ENCODE measurements around the gene KIF6.

Gene KIF6

DNA sequence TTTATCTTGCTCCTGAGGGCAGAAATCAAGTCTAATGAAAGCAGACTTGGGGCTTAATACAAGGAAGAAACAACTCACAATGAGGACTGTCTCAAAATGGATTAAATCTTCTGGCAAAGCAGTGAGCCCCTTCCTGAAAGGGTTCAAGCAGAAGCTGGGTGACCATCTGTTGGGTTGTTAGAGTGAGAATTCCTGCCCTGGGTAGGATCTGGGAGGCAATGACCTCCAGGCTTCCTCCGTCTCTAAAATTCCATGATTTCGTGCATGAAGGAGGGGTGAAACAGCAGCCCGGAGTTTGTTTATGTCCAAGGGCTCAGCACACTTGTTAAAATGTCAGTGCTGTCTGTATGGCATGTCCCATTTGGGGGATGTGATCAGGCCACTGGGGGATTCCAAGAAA lies 338.7 kb downstream of the KIF6 start:
- DNase-seq (ENCODE audit: low read depth in 2 of 2) = no peak

- no peak for DNase-seq (ENCODE audit: low read depth in 2 of 2)
These were observed 343.6 kb downstream of the KIF6 start for GRCh38 chr6:39381550-39382140.

DNA sequence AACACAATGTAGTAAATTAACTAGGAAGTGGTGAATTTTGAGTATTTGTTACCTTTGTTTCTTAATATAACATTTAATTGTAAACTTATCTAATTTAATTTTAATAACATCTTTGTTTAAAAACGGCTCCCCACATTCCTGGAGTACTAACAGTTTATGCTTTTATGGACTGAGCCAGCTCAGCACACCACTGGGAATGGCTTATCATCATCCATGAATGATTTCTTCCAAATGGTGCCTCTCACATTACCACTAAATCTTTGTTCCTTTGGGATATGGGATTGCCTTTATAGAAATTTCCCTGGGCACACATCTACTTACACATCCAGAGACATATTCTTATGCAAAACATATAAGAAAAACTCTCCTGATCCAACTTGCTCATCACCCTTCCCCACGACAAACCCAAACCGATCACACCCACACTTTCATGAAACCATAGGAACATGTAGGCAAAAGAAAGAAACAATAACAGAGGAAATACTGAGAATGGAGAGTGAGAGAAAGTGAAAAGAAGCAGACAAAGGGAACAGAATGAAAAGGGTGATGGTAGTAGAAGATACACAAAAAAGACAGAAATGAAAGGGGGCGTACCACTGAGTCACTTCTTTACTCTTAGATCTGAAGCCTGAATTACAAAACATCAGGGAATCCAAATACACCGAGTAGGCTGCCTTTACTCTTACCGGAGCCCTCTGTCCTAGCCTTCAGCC lies 344.2 kb downstream of the KIF6 start:
- DNase-seq (ENCODE audit: low read depth in 2 of 2) = no peak

- no peak for DNase-seq (ENCODE audit: low read depth in 2 of 2)
These were observed 346.2 kb downstream of the KIF6 start for GRCh38 chr6:39378960-39379425.

- DNase-seq (ENCODE audit: low read depth in 2 of 2) = no peak
These were observed 346.8 kb downstream of the KIF6 start for GRCh38 chr6:39378175-39378959.

DNA sequence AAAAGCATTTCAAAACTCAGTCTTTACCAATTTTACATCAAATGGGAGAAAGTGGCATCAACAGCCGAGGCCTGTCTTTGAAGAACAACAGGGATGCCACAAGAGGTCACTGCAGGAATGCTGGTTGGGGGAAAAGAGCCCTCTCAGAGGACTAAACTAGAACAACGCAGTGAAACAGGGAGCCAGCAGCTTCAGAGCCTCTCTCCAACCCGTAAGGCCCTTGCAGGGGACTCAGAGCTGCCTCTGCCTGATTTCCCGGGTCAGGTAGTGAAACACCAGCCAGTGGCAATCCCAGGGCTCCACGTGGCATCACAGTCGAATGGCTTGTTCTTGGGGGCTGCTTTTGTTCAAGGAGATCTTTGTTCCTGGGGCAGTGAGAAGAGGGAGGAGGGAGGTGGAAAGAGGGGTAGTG lies 347.7 kb downstream of the KIF6 start:
- DNase-seq (ENCODE audit: low read depth in 2 of 2) = no peak

- DNase-seq (ENCODE audit: low read depth in 2 of 2) = no peak
These were observed 349.8 kb downstream of the KIF6 start for GRCh38 chr6:39375405-39375804.

DNA sequence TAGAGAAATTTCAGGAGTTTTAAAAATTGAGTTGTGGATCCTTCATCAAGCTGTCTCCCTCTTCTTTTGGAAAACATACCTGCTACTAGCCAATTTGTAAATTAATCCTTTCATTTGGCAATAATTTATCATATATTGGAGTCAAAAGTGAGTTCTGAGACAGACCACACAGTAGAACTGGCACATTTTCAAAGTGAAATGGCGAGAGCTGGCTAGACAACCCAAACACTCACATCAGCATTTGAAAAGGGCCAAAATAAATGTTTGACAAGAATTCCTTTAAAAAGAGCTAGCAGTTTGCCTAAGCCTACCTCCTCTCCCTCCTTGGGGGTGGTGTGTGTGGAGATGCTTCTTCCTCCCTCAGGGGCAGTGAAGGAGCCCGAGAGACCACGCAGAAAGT lies 354.8 kb downstream of the KIF6 start:
- DNase-seq (ENCODE audit: low read depth in 2 of 2) = no peak

- no peak for DNase-seq (ENCODE audit: low read depth in 2 of 2)
These were observed 355.2 kb downstream of the KIF6 start for GRCh38 chr6:39369987-39370386.

GRCh38 chr6:39367700-39368099 lies 357.5 kb downstream of the KIF6 start:
- no peak for DNase-seq (ENCODE audit: low read depth in 2 of 2)

DNA sequence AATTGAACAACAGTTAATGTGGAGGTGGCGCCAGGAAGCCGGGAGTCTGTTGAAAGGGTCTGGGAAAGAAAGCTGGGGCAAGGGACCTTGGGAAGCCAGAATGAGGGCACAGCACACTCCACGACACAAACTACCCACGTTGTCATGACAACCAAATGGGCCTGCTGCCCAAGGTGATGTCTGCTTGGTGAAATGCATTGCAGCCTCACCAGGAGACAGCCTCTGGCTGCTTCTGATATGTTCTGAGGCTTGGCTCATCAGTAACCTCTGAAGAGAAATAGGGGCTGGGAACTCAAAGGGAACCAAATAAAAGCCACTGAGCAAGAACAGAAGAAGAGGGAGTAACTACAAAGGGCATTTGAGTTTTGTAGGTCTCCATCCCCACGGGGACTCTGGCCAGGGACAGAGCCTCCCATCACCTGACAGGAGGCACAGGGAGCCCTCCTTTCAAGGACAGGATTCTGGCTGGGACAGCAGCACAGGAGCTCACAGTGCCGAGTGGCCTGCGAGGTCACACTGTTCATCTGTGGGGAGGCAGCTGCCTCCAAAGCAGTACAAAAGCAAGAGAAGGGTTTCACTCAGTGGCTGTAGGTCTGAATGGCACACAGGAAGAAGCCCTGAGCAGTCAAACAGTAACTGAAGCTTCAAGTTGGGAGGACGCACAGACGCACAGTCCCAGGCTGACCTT lies 358.1 kb downstream of the KIF6 start:
- no peak for DNase-seq (ENCODE audit: low read depth in 2 of 2)

DNA sequence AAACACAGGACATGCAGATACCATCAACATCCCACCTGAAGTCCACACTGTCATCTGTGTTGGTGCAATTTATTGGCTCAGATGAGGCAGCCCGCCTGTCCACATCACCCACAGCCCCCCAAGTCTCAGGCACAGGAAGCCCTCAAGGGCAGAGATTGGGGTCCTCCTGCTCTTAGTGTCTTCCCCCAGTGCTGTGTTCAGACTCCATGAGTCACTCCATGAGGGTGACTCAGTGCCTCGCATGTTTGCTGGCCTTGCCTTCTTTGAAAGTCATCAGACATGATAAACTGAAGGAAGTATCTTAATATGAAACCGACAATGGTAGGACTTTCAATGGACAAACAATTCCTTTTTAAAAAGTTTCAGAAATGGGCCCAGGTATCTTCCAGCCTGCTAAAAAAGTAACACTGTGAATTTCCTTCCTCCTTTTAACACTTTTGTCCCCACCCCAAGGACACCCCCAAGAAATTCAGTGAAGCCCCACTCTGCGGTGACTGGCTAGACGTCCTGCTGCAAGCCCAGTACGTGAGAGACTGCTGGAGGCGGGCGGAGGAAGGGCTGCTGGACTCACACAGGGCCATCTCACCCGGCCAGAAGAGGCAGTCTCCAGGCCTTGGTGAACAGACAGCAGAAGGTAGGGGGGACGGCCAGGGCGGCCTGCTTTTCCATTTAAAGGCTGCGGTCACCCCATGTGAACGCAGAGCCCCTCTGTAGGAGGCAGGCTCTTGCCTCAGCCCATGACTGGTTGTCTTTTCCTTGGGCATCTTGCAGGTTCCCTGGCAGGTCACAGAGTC lies 359.7 kb downstream of the KIF6 start:
- DNase-seq (ENCODE audit: low read depth in 2 of 2) = no peak

DNA sequence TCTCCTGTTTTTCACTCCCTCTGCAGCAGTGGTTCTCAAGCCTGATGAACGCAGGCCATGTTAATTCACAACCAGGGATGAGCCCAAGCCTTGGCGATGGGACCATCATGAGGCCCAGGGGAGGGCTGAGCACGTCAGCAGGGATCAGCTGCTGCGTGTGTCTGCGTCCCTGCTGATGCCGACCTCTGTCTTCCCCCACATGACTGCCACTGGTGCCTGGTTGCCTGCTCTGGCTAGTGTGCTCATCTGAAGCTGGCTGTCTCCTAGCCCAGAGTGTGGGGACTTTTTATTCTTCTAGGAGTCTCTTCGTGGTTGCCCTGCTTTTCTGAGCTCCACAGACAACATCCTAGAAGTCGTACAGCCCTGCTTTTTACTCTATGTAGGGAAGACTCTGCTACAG lies 361.9 kb downstream of the KIF6 start:
- no peak for DNase-seq (ENCODE audit: low read depth in 2 of 2)

DNA sequence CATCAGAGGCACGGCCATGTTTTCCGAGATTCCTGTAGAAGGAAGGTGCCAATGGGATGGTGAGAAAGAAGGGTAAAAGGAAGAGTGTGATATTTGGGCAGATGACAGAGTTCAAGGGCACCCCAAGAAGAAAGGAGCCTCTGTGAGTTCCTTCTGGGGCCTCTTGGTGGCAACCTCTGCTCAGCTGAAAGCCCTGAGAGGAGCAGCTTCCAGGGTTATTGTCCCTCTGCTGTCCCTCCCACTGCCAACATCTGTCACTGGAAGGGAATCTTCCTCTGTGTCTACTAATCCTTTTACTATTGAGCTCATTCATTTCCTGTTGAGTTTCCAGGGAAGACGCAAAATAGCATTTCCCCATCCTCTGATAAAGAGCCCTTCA lies 362.7 kb downstream of the KIF6 start:
- no peak for DNase-seq (ENCODE audit: low read depth in 2 of 2)

DNA sequence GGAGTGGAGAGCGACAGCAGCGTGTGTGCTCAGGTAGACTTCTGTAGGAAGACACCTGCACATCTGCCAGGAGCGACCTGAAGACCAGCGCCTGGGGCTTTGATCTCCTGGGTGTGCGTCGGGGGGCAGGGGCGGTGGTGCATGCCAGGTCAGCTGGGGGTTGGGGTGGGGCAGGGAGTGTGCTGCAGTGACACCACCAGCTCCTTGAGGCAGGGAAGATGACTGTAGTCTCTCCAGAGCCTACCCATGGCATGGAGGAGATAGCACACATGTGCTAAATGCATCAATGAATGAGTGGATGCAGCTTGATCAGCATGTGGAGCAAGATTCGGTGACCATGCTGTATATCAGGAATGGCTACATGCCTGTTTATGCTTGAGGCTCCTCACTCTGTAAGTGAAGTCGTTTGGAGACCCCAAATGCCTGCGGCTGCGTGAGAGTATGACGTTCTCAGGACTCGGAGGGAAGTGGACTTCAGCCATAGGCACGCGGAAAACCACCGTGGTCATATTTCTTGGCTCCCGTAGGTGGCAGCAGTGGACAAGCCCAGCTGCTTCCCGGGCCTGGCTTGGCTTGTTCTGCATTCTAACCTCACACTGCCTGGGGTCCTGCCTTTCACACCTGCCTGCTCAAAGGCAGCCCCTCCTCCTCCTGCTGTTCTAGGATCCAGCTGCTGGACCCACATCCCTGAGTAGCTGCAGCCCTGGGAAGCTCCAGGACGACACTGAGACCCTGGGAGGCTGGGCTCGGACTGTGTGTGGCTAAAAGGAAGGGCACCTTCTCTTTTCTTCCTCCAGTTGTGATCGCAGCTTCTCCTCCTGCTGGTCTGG lies 363.3 kb downstream of the KIF6 start:
- peak; percentile 18 to 42 for DNase-seq (ENCODE audit: low read depth in 2 of 2)

DNA sequence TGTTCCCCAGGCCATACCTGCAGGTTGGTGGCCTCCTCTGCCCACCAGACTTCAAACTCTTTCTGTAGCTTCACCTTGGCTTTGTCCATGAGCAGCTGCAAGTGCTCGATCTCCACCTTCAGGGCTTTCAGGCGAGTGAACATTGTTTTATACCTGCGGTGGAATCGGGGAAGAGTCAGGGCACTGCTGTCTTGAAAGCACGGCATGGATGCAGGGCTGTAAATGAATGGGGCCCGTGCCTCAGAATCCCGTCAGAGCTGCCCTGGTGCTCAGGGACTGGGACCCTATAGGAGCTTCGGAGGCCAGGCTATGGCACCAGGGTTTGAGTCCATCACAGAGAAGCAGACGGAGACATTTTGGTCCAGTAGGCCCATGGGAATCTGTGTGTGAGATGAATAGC lies 364.8 kb downstream of the KIF6 start:
- no peak for DNase-seq (ENCODE audit: low read depth in 2 of 2)

GRCh38 chr6:39357998-39358686 lies 367.1 kb downstream of the KIF6 start:
- no peak for DNase-seq (ENCODE audit: low read depth in 2 of 2)

DNA sequence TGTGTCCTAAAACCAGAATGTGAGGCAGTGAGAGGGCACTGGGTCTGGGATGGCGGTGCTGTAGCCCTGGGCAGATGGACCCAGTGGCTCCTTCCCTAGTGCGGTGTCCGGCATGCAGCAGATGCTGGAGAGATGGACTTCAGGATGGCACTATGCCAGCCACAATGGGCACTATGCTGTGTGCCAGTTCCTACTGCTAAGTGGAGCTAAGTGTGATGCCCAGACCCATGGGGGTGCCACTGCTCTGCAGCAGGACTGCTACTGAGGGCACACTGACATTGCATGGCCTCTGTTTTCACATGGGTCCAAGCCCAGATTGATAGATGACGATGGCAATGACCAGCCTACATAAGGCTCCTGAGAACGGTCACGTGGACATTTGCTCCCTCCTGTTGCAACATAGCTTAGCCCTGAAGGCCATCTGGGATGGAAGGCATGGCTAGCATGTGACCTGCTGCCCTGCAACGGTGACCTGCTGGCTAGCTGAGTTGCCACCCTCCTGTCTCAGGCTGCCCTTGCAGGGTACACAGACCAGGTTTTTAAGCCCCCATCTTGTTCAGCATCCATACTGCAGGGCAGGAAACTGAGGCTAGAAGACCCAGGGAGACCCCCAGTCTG lies 371.4 kb downstream of the KIF6 start:
- no peak for DNase-seq (ENCODE audit: low read depth in 2 of 2)

- no peak for DNase-seq (ENCODE audit: low read depth in 2 of 2)
These were observed 374.3 kb downstream of the KIF6 start for GRCh38 chr6:39350723-39351505.

All from stimulated activated CD4-positive, alpha-beta T cell treated with anti-CD3 and anti-CD28 coated beads, Interleukin-15, amount 100 ng/mL, for 48 hours (primary cell).